Measurements from ENCODE around the gene KRTAP2-2.

The KRTAP2-2 gene

DNA sequence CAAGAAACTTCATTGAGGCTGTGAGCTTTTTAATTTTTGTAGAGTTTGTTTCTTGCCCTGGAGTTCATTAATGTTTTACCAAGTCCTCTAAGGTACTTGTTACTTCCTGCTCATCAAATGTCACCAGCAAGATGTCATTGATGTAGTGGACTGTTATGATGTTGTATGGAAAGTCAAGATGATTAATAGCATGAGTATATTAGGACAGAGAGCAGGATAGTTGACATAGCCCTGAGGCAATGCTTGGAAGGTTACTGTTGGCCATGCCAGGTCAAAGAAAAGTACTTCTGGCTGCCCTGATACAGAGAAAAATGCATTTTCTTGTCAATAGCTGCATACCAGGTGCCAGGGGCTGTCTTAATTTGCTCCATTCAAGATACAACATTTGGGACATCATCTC is 34.7 kb downstream of the KRTAP2-2 start:
- Histone ChIP-seq H3K27ac (no peak overlapping the region), H3K4me3 (no peak overlapping the region)
- TF ChIP-seq, protein P1, sequence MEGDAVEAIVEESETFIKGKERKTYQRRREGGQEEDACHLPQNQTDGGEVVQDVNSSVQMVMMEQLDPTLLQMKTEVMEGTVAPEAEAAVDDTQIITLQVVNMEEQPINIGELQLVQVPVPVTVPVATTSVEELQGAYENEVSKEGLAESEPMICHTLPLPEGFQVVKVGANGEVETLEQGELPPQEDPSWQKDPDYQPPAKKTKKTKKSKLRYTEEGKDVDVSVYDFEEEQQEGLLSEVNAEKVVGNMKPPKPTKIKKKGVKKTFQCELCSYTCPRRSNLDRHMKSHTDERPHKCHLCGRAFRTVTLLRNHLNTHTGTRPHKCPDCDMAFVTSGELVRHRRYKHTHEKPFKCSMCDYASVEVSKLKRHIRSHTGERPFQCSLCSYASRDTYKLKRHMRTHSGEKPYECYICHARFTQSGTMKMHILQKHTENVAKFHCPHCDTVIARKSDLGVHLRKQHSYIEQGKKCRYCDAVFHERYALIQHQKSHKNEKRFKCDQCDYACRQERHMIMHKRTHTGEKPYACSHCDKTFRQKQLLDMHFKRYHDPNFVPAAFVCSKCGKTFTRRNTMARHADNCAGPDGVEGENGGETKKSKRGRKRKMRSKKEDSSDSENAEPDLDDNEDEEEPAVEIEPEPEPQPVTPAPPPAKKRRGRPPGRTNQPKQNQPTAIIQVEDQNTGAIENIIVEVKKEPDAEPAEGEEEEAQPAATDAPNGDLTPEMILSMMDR (IDR thresholded peaks at IDR 0.05), result no peak
- no peak for DNase-seq (ENCODE audit: low spot score)

DNA sequence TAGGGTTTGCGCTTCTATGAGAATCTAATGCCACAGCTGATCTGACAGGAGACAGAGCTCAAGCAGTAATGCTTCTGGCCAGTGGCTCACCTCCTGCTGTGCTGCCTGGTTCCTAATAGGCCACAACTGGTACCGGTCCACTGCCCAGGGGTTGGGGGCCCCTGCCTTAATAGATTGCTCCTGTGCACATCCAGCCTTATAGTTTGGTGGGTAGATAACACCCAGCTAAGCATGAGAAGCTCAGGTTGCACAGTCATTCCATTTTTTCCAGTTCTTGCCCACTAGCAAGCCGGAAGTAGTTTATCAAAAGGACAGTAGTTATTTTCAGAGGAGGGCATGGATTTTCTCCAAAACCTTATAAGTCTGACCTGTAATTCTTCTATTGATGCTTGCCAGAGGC is 35.6 kb downstream of the KRTAP2-2 start:
- H3K4me3 ChIP-seq, result no peak overlapping the region
- TF ChIP-seq, protein P1 (IDR thresholded peaks at IDR 0.05), result no peak
- no peak overlapping the region for H3K27ac ChIP-seq
- DNase-seq (ENCODE audit: low spot score), result no peak

DNA sequence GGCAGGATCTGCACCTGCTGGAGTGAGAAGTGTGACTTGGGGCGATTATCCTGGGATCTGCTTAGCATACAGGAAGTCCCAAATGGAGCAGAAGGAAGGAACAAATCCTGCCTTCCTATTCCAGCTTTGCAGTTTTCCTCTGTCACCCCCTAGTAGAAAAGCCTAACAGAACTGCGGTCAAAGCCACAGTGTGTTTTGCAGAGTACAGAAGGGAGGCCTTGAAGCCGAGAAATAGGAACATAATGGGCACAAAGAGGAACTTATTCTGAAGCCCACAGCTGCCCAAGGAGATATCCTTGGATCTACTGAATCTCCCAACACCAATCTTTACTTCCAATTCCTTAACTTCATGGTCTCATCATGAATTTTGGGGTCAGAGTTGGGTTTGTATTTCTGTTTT is 36.5 kb downstream of the KRTAP2-2 start:
- no peak for DNase-seq (ENCODE audit: low spot score)
- H3K27ac ChIP-seq, result no peak overlapping the region
- no peak overlapping the region for H3K4me3 ChIP-seq
- TF ChIP-seq, protein P1 (IDR thresholded peaks at IDR 0.05), result no peak

DNA sequence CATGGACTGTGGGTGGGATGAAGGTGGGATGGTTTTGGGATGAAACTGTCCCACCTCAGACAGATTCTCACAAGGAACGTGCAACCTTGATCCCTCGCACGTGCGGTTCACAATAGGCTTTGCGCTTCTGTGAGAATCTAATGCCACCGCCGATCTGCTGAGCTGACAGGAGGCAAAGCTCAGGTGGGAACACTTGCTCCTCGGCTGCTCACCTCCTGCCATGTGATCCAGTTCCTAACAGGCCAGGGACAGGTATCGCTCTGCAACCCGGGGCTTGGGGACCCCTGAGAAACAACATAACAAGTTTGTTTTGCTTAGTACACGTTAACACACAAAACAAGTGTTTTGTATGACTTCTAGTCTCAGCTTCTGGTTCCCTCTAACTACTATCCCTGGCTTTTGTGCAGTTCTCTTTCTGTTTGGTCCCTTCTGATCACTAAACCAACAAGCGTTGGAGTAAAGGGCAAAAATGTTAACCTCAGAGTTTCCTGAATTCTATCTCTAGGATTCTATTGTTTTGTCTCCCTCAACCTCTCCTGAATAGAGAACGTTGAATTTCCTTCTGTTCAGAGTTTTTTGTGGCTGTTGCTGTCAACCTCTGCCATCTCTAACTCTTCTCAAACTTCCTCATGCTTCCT is 38.3 kb downstream of the KRTAP2-2 start:
- no peak overlapping the region for H3K27ac ChIP-seq

DNA sequence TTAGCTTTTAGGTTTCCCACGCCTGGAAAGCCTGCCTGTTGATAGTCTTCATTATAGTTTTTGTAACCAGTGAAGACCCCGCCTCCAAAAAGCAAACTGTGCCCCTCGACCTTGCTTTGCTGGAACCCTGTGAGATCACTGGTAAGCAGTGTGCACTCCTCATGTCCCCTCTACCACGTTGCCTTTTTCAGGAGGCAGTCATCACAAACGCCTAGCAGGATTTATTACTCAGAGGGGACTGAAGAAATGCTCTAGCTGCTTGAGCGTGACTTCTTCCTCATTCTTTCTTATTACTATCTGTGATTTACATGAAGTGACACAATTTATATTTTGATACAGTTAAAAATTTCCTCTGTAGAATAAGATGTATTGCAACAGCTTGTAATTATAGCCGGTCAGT is 39.6 kb downstream of the KRTAP2-2 start:
- DNase-seq (ENCODE audit: low spot score), result no peak
- Histone ChIP-seq H3K27ac (no peak overlapping the region), H3K4me3 (no peak overlapping the region)
- TF ChIP-seq, protein P1 (IDR thresholded peaks at IDR 0.05), result no peak

More for the DNA sequence above, 38.3 kb downstream of the KRTAP2-2 start:
- DNase-seq (ENCODE audit: low spot score), result no peak
- TF ChIP-seq, protein P1 (IDR thresholded peaks at IDR 0.05), result no peak
- H3K4me3 ChIP-seq, result no peak overlapping the region

DNA sequence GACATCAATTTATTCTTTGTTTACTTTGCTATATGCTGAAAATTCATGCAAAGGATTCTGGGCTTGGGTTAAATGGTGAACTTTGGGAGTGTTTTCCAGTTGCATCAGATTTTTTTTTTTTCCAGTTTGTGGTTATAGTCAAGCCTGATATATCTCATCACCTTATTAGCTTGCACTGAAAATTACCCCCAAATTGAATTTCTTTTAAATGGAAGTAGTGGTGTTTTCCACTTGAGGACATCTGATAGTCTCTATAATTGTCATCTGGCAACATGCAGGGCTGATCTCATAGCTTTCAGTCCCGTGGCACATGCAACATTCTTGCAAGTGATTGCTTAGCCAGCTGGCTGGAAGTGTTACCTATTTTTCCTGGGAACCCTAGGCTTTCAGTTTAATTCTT is 41.4 kb downstream of the KRTAP2-2 start:
- Histone ChIP-seq H3K27ac (no peak overlapping the region), H3K4me3 (no peak overlapping the region)
- TF ChIP-seq, protein P1 (IDR thresholded peaks at IDR 0.05), result no peak
- DNase-seq (ENCODE audit: low spot score), result no peak

DNA sequence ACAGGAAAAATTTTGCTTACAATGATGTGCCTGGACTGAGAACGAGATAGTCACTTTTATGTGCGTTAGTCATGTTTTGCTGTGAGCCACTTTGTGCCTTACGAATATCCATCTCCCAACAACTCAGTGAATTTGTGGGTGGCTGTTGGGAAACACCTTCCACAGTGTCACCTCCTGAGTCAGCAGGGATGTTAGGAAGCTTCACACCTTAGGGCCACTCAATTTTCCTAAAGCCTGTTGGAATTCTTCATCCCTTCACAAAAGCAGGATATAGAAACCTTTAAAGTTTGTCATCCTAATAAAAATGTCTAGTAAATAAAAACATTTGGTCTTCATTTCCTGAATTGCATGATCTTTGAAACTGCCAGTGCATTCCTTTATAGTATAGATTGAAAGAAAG is 41.8 kb downstream of the KRTAP2-2 start:
- no peak overlapping the region for H3K27ac ChIP-seq

More for the DNA sequence above, 41.8 kb downstream of the KRTAP2-2 start:
- TF ChIP-seq, protein P1 (IDR thresholded peaks at IDR 0.05), result no peak
- no peak for DNase-seq (ENCODE audit: low spot score)
- H3K4me3 ChIP-seq, result no peak overlapping the region
